Ovary (tissue), 9 donors: ENCODE results near the gene TMEM54. TPM values are rescaled to one million over a fixed set of nuclear protein-coding genes. Genes with fewer than 3 reads are reported as not detected.

Experiments used
- DNase-seq, 5 donors: peaks; one replicate each; pipeline ENCODE4 v3.0.0-alpha.2; 2019 to 2020
- H3K27ac ChIP-seq, 2 donors: fragments of 200-600 bp; one replicate each; pipeline versions ENCODE4 v1.5.1 to v1.8.0; 2019 to 2022
- H3K27me3 ChIP-seq: fragments of 200-600 bp; one replicate; pipeline ENCODE4 v1.8.0; 2022
- H3K36me3 ChIP-seq: fragments of 200-600 bp; sonication (generic); one replicate; pipeline ENCODE4 v1.5.1; 2019
- H3K4me1 ChIP-seq: one replicate; pipeline ENCODE4 v1.8.1; 2013; ENCODE audit warnings: mild to moderate bottlenecking, moderate library complexity; ENCODE audit not compliant: insufficient read depth
- H3K4me3 ChIP-seq: fragments of 200-600 bp; sonication (generic); one replicate; pipeline ENCODE4 v1.5.1; 2017
- H3K9me3 ChIP-seq, 2 donors: fragments of 200-600 bp in 1 of 2; sonication (generic) in 1 of 2; one replicate each; pipeline versions ENCODE4 v1.5.1 to v1.8.1; 2013 to 2019; ENCODE audit warnings: mild to moderate bottlenecking in 1 of 2, moderate library complexity in 1 of 2
- EP300 ChIP-seq: sonication (generic); formaldehyde crosslinking; IDR thresholded peaks from one replicate; pipeline ENCODE4 v1.6.1; 2017; ENCODE audit warnings: antibody characterized with exemption
- POLR2A ChIP-seq: fragments of 450-650 bp; IDR thresholded peaks from one replicate; pipeline ENCODE4 v1.6.1; 2017; ENCODE audit warnings: antibody characterized with exemption, mild to moderate bottlenecking, moderate library complexity
- WGBS, 3 donors: extraction: QIAGEN DNeasy Blood & Tissue Kit in 1 of 3; methylation state at CpG; one replicate each; pipeline versions ENCODE4 v1.1.5 to v1.1.7; 2013 to 2017; 5-methylcytosine and 5-hydroxymethylcytosine counted together
- intact Hi-C, 4 donors: fragments of 100-400 bp; cut with DNase I; formaldehyde crosslinking; loops; one replicate each; pipeline versions ENCODE4 v1.11.0 to v1.15.1; 2022 to 2023
- polyA plus RNA-seq, 2 donors: library from polyadenylated mRNA; stranded (reverse); fragments of 200-250 nt in 1 of 2; fragments of 350-450 nt in 1 of 2; fragmentation: Illumina TruSeq in 1 of 2; extraction: RNeasy Lipid Tissue Mini Kit (QIAGEN cat#74804) in 1 of 2; gene quantifications; one replicate each; pipeline ENCODE4 v1.2.3, GENCODE V29; 2013 to 2014
- total RNA-seq, 7 donors: library from RNA; depleted of rRNA in 2 of 7; stranded (reverse); fragments of >200 nt in 2 of 7; fragmentation: NEBNext Ultra II Directional in 3 of 7; extraction: Animal tissue kit (Norgen Biotek cat#: 25700) in 3 of 7; gene quantifications; one replicate each; pipeline versions ENCODE4 v1.1.0 to v1.2.4, GENCODE V29; 2016 to 2023
- TF ChIP-seq, protein P1 (sequence below), 3 donors: fragments of 450-650 bp in 2 of 3; fragments of 200-600 bp in 1 of 3; IDR thresholded peaks; one replicate each; pipeline versions ENCODE4 v1.5.1 to v1.8.0; 2016 to 2022; ENCODE audit warnings: antibody characterized with exemption in 3 of 3, mild to moderate bottlenecking in 1 of 3
- donor health status: DM: no; HTN: no; CAD: no; lungs with moderate emphysema.
- donor health status: DM: no; HTN: no; CAD: no.
- donor health status: Bipolar disorder and iron deficiency.
- donor health status: DM: yes; HTN: yes; CAD: no.
- donor health status: DM: no; HTN: no; CAD: no.
- donor health status: DM: yes; HTN: yes; CAD: no.

Gene TMEM54
- total and polyA plus RNA-seq, 9 donors = 0.85 to 64.0 (median 23.3) TPM

DNA sequence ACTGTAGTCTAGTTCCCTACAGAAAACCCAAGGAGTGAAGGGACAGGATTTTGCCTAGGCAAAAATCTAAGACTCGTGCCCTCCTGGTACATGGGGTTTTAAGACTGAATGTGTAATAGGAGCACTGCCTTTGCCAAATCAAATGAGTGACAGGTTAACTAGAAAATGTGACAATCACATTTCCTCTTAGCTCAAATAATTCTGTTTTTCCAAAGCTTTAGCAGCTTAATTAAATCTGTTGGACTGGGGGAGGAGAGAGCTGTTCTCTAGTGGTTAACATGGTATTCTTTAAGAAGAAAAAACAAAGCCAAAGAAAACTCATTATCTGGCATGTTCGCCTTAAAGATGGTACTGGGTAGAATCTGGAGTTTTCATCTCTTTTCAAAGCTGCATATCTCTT, 43.1 kb downstream of the TMEM54 start:
- Histone ChIP-seq H3K27ac (no peak overlapping the region), H3K9me3 (no peaks in the 10 kb centered on the region), H3K4me3 (no peak overlapping the region), H3K27me3 (no peaks in the 10 kb centered on the region), H3K36me3 (no peaks in the 10 kb centered on the region), H3K4me1 (peaks cover 9% of the 10 kb centered on the region)
- no peak for TF ChIP-seq EP300
- TF ChIP-seq, protein P1, sequence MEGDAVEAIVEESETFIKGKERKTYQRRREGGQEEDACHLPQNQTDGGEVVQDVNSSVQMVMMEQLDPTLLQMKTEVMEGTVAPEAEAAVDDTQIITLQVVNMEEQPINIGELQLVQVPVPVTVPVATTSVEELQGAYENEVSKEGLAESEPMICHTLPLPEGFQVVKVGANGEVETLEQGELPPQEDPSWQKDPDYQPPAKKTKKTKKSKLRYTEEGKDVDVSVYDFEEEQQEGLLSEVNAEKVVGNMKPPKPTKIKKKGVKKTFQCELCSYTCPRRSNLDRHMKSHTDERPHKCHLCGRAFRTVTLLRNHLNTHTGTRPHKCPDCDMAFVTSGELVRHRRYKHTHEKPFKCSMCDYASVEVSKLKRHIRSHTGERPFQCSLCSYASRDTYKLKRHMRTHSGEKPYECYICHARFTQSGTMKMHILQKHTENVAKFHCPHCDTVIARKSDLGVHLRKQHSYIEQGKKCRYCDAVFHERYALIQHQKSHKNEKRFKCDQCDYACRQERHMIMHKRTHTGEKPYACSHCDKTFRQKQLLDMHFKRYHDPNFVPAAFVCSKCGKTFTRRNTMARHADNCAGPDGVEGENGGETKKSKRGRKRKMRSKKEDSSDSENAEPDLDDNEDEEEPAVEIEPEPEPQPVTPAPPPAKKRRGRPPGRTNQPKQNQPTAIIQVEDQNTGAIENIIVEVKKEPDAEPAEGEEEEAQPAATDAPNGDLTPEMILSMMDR (IDR thresholded peaks at IDR 0.05) = no peak
- DNase-seq = no peak
- intact Hi-C loops = no loop called here
- WGBS, 3 donors = 90 to 99% (median 95%) methylated on average over 2 of the region's 2 CpGs

DNA sequence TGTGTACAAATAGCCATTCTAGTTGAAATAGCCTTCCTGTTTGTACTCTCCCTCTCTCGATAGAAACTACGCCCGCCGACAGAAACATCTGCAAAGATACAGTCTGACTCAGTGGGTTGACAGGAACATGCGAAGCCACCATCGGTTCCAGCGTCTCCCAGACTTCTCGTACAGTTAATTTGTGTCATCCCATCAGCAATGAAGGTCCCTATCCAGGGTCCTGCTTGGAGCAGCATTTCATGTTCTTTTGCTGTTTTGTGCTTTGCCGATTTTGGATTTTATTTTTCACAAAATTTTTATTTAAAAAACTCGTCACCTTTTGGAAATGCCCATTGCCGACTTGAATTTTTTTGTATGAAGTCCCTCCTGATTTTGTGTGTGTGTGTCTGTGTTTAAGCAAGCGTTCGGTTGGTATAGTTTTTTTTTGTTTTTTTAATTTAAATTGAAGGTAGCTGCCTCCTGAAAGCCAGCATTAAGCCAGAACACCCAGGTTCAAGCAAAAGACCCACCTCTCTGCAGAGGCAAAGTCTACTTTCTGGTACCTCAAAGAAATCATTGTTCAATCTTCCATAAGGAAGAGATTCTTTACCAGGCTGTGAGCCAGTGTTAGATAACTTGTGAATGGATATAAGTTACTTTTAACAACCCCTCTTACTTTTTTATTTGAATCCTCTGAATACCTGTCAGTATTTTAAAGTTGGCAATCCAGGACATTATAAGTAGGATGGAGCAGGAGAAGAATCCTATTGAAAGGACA, 45.1 kb downstream of the TMEM54 start:
- no peak overlapping the region for H3K27ac ChIP-seq
- WGBS, 3 donors = 85 to 89% (median 87%) methylated on average over 13 of the region's 13 CpGs
- no peak for TF ChIP-seq EP300
- no peak for TF ChIP-seq POLR2A
- TF ChIP-seq, protein P1 (IDR thresholded peaks at IDR 0.05) = no peak
- no peaks in the 10 kb centered on the region for H3K27me3 ChIP-seq
- intact Hi-C loops = no loop called here
- no peaks in the 10 kb centered on the region for H3K9me3 ChIP-seq
- no peaks in the 10 kb centered on the region for H3K36me3 ChIP-seq
- peaks cover under 1% of the 10 kb centered on the region for H3K4me1 ChIP-seq
- H3K4me3 ChIP-seq = no peak overlapping the region
- DNase-seq = no peak

DNA sequence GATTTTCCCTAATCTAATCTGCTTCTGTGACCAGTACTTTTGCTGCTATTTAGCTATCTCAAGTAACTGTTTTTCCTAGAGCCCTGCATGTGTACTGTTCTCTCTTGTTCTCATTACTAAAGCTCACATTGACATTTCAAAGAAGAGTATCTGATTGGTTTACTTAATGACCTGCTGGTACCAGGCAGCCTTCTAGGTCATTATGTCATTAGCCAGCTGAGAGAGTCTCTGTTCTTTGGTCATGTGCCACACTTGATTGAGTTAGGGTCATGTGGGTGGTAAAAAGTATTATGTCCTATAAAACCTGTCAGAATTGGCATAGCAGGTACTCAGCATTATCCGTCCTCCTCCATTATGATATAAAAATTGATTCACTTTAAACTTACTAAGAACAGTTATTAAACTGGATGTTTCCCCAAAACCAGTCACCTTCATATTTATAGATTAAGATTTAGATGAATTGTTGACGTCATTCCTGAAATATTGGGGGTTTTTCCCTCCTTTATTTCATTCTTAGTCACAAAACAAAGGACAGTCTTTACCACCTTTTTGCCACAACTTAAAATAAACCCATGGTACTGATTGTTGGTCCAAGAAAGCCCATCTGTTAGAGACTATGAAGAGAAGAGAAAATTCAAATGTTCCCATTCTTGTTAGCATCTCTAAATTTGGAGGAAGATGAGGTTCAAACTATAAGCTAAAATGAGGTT, 52.7 kb downstream of the TMEM54 start:
- Histone ChIP-seq H3K27me3 (no peaks in the 10 kb centered on the region), H3K27ac (no peak overlapping the region), H3K9me3 (no peaks in the 10 kb centered on the region), H3K4me3 (no peak overlapping the region), H3K36me3 (no peaks in the 10 kb centered on the region), H3K4me1 (no peaks in the 10 kb centered on the region)
- WGBS, 3 donors = 44 to 47% (median 46%) methylated on average over 2 of the region's 2 CpGs
- no peak for DNase-seq
- intact Hi-C loops = no loop called here
- TF ChIP-seq, protein P1 (IDR thresholded peaks at IDR 0.05) = no peak
- TF ChIP-seq POLR2A (no peak), EP300 (no peak)

Other genes starting within 250 kb of the TMEM54 start
- 10 to 100 TPM in 3 of 7 donors, 1 to 10 TPM in 4; 3.2 to 13.5 (median 9.8) TPM for gene SYNC, start 198.6 kb downstream of the TMEM54 start, total RNA-seq
- 10 to 100 TPM in 1 of 2 donors, 1 to 10 TPM in 1; 3.0 to 10.6 TPM for gene SYNC, start 198.6 kb downstream of the TMEM54 start, polyA plus RNA-seq
- 100 to 1,000 TPM in 1 of 7 donors, 10 to 100 TPM in 6; 19.8 to 272 (median 46.2) TPM for gene YARS1, start 84.0 kb downstream of the TMEM54 start, total RNA-seq
- gene YARS1, start 84.0 kb downstream of the TMEM54 start, polyA plus RNA-seq = 10 to 100 TPM; 23.6 to 95.2 TPM
- gene S100PBP, start 83.7 kb downstream of the TMEM54 start, total RNA-seq = 10 to 100 TPM; 24.8 to 64.2 (median 42.6) TPM
- gene S100PBP, start 83.7 kb downstream of the TMEM54 start, polyA plus RNA-seq = 10 to 100 TPM; 18.1 to 47.0 TPM
- 10 to 100 TPM in 4 of 7 donors, 1 to 10 TPM in 3; 4.2 to 25.4 (median 12.1) TPM for gene FNDC5, start 30.5 kb downstream of the TMEM54 start, total RNA-seq
- gene FNDC5, start 30.5 kb downstream of the TMEM54 start, polyA plus RNA-seq = 10 to 100 TPM in 1 of 2 donors, 1 to 10 TPM in 1; 8.2 to 15.6 TPM
- 1 to 10 TPM in 1 of 7 donors, under 1 TPM in 5, not detected in 1; 0.37 to 1.0 (median 0.68) TPM for gene HPCA, start 14.9 kb downstream of the TMEM54 start, total RNA-seq
- gene HPCA, start 14.9 kb downstream of the TMEM54 start, polyA plus RNA-seq = under 1 TPM; 0.23 to 0.81 TPM
- gene RNF19B, start 63.4 kb upstream of the TMEM54 start, total RNA-seq = 10 to 100 TPM; 13.2 to 38.0 (median 15.0) TPM
- gene RNF19B, start 63.4 kb upstream of the TMEM54 start, polyA plus RNA-seq = 10 to 100 TPM; 11.2 to 18.9 TPM
- 100 to 1,000 TPM in 5 of 7 donors, 10 to 100 TPM in 2; 92.2 to 135 (median 115) TPM for gene AK2, start 135.5 kb upstream of the TMEM54 start, total RNA-seq
- gene AK2, start 135.5 kb upstream of the TMEM54 start, polyA plus RNA-seq = 100 to 1,000 TPM in 1 of 2 donors, 10 to 100 TPM in 1; 52.9 to 150 TPM
- 10 to 100 TPM in 3 of 7 donors, 1 to 10 TPM in 4; 7.6 to 15.7 (median 9.5) TPM for gene AZIN2, start 179.8 kb upstream of the TMEM54 start, total RNA-seq
- gene AZIN2, start 179.8 kb upstream of the TMEM54 start, polyA plus RNA-seq = 1 to 10 TPM; 4.1 to 9.4 TPM